ENCODE results near the gene SELENOS. TPM values are rescaled to one million over a fixed set of nuclear protein-coding genes. Genes with fewer than 3 reads are reported as not detected.

SELENOS gene
- total RNA-seq, 2 experiments from 2014 or later: 43.0 to 45.7 TPM

- peaks cover 3% of the 10 kb centered on the region for H3K4me1 Mint-ChIP-seq
- peaks cover 12% of the 10 kb centered on the region for H3K36me3 Mint-ChIP-seq (ENCODE audit: low read depth)
- ChIA-PET CTCF (interaction anchor here (1.1 to 3.2 kb wide), 4 partner anchors 8 to 258 kb away, joined by 3 to 11 read pairs (median 6); no protein-coding TSS in a partner anchor), POLR2A (interaction anchor here (1.9 kb wide), 1 partner anchor 29 kb away, joined by 7 read pairs; the partner anchor contains the start of gene SNRPA1)
- no peak for DNase-seq
- no peak overlapping the region for H3K27ac Mint-ChIP-seq
- peaks cover 4% of the 10 kb centered on the region for H3K27me3 Mint-ChIP-seq
- H3K4me3 Mint-ChIP-seq: no peak overlapping the region
- H3K9me3 Mint-ChIP-seq: no peaks in the 10 kb centered on the region
Measured at GRCh38 chr15:101266034-101266433, 11.3 kb downstream of the SELENOS start.

GRCh38 chr15:101264911-101265641, 12.2 kb downstream of the SELENOS start:
- no peaks in the 10 kb centered on the region for H3K9me3 Mint-ChIP-seq
- peaks cover 3% of the 10 kb centered on the region for H3K4me1 Mint-ChIP-seq
- peaks cover 7% of the 10 kb centered on the region for H3K27me3 Mint-ChIP-seq
- DNase-seq: no peak
- ChIA-PET POLR2A (no interaction called here), CTCF (interaction anchor here (1.1 kb wide), 1 partner anchor 23 kb away, joined by 3 read pairs; no protein-coding TSS in a partner anchor)
- no peak overlapping the region for H3K4me3 Mint-ChIP-seq
- H3K36me3 Mint-ChIP-seq (ENCODE audit: low read depth): peaks cover 8% of the 10 kb centered on the region
- H3K27ac Mint-ChIP-seq: no peak overlapping the region

GRCh38 chr15:101264011-101264410, 13.3 kb downstream of the SELENOS start:
- H3K4me1 Mint-ChIP-seq: peaks cover 3% of the 10 kb centered on the region
- CTCF ChIA-PET: interaction anchor here (1.0 kb wide), 1 partner anchor 21 kb away, joined by 3 read pairs; no protein-coding TSS in a partner anchor
- no peaks in the 10 kb centered on the region for H3K9me3 Mint-ChIP-seq
- H3K27ac Mint-ChIP-seq: no peak overlapping the region
- peaks cover 3% of the 10 kb centered on the region for H3K36me3 Mint-ChIP-seq (ENCODE audit: low read depth)
- DNase-seq: no peak
- H3K27me3 Mint-ChIP-seq: peaks cover 14% of the 10 kb centered on the region
- H3K4me3 Mint-ChIP-seq: no peak overlapping the region
- POLR2A ChIA-PET: no interaction called here

DNA sequence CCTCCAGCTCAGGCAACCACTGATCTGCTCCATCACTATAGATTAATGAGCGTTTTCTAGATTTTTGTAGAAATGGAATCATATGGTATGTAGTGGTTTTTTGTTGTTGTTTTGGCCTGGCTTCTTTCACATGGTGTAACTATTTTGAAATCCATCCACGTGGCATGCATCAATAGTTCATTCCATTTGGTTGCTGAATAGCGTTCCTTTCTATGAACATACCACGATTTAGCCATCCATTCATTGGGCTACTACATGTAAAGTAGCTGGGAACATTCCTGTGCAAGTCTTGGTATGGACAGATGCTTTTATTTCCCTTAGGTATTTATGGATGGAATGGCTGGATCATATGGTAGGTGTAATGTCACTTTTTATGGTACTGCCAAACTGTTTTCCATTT, 14.7 kb downstream of the SELENOS start:
- Mint-ChIP-seq H3K27ac (no peak overlapping the region), H3K27me3 (peaks cover 22% of the 10 kb centered on the region), H3K9me3 (no peaks in the 10 kb centered on the region), H3K4me1 (peaks cover 7% of the 10 kb centered on the region), H3K36me3 (ENCODE audit: low read depth) (no peaks in the 10 kb centered on the region), H3K4me3 (no peak overlapping the region)
- CTCF ChIA-PET: interaction anchor here (1.6 kb wide), 1 partner anchor 254 kb away, joined by 13 read pairs; no protein-coding TSS in a partner anchor
- no peak for DNase-seq
- POLR2A ChIA-PET: no interaction called here

DNA sequence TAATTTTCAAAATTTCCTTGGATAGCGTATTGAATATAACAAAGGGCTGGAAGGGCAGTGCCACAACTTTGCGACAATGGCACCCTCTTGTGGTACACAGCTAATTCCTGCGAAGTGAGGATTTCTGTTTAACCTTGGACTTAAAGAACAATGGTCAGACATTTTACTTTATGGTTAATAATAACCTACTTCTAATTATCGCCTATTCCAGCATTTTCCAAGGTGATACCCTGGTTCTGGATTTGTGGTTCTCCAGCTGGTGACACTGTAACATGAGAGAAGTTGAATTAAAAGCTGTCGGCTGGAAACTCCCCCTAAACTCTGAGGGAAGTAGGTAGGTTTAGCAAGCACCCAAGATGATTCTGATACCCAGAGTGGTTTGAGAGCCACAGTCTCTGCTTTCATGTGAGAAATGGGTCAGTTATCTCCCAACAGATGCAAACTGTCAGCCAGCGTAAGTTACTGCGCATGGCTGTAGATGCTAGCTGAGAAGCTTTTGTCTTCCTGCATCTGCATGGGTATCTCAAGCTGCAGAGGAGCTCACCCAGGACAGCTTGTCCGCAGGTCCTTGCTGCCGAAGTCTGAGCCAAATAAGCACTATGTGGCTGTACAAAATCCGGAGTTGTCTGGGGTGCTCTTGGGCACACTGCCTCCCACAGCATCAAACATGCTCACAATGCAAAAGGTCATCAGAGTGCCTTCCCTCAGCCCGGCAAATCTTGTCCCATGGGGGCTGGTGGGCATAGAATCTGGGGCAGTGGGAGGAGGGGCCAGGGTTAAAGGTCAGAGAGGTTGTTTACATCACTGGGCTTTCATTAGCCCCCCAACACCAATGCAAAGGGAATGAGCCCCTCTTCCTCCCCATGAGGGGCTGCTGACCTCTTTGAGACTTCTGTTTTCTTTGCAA, 18.8 kb downstream of the SELENOS start:
- DNase-seq: peak; percentile 63
- ChIA-PET CTCF (interaction anchor here (0.7 to 6.3 kb wide), 31 partner anchors 8 to 424 kb away, joined by 3 to 120 read pairs (median 4); partner anchors contain the start of gene LRRK1), POLR2A (interaction anchor here (0.7 to 2.3 kb wide), 6 partner anchors 9 to 661 kb away, joined by 3 to 8 read pairs (median 4); no protein-coding TSS in a partner anchor)
- Mint-ChIP-seq H3K4me3 (no peak overlapping the region), H3K36me3 (ENCODE audit: low read depth) (no peaks in the 10 kb centered on the region), H3K27me3 (peaks cover 22% of the 10 kb centered on the region), H3K27ac (no peak overlapping the region), H3K4me1 (peaks cover 29% of the 10 kb centered on the region), H3K9me3 (no peaks in the 10 kb centered on the region)

- DNase-seq: no peak
- Mint-ChIP-seq H3K27me3 (peaks cover 20% of the 10 kb centered on the region), H3K36me3 (ENCODE audit: low read depth) (no peaks in the 10 kb centered on the region), H3K9me3 (no peaks in the 10 kb centered on the region), H3K27ac (no peak overlapping the region), H3K4me3 (no peak overlapping the region), H3K4me1 (peaks cover 41% of the 10 kb centered on the region)
- ChIA-PET CTCF (interaction anchor here (1.0 to 6.3 kb wide), 14 partner anchors 11 to 385 kb away, joined by 3 to 120 read pairs (median 8); no protein-coding TSS in a partner anchor), POLR2A (interaction anchor here (0.6 to 2.9 kb wide), 3 partner anchors 14 to 52 kb away, joined by 3 to 12 read pairs (median 5); no protein-coding TSS in a partner anchor)
Measured at GRCh38 chr15:101256757-101257156, 20.5 kb downstream of the SELENOS start.

DNA sequence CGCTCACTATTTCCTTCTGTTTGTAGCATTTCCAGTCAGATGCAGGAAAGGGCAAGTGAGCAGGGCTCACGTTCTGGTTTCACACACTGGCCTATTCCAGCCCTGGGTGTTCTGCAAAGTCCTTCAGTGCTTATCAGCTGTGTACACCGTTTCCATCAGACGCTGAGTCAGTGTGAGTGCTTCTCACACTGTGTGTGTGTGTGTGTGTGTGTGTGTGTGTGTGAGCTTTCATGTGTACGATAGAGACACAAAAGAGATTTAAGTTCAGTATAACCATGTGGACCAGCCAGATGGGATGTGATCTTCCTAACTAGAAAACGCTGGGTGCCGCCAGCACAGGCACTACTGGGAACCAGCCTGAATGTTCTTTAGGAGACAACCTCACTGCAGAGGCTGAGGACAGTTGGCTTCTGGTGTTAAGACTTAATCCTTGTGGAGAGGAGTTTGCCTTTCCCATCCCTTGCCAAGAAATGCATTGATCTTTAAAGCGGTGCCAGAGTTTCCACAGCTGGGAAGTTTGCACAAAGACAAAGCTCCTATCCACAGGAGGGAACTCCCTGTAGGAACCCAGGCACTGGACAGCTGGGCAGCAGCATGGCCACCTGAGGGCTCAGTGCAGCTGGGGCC, 21.6 kb downstream of the SELENOS start:
- H3K4me3 Mint-ChIP-seq: no peak overlapping the region
- peaks cover 17% of the 10 kb centered on the region for H3K27me3 Mint-ChIP-seq
- H3K9me3 Mint-ChIP-seq: no peaks in the 10 kb centered on the region
- peaks cover 41% of the 10 kb centered on the region for H3K4me1 Mint-ChIP-seq
- peaks cover 2% of the 10 kb centered on the region for H3K36me3 Mint-ChIP-seq (ENCODE audit: low read depth)
- no peak overlapping the region for H3K27ac Mint-ChIP-seq
- DNase-seq: no peak
- CTCF ChIA-PET: interaction anchor here (0.7 to 6.3 kb wide), 16 partner anchors 10 to 398 kb away, joined by 3 to 120 read pairs (median 4); no protein-coding TSS in a partner anchor
- POLR2A ChIA-PET: interaction anchor here (0.7 to 2.9 kb wide), 5 partner anchors 13 to 397 kb away, joined by 3 to 12 read pairs (median 3); no protein-coding TSS in a partner anchor

- no peak overlapping the region for H3K27ac Mint-ChIP-seq
- H3K4me3 Mint-ChIP-seq: no peak overlapping the region
- CTCF ChIA-PET: interaction anchor here (0.7 to 6.3 kb wide), 13 partner anchors 10 to 247 kb away, joined by 3 to 120 read pairs (median 8); no protein-coding TSS in a partner anchor
Measured at GRCh38 chr15:101255051-101255395, 22.3 kb downstream of the SELENOS start.

DNA sequence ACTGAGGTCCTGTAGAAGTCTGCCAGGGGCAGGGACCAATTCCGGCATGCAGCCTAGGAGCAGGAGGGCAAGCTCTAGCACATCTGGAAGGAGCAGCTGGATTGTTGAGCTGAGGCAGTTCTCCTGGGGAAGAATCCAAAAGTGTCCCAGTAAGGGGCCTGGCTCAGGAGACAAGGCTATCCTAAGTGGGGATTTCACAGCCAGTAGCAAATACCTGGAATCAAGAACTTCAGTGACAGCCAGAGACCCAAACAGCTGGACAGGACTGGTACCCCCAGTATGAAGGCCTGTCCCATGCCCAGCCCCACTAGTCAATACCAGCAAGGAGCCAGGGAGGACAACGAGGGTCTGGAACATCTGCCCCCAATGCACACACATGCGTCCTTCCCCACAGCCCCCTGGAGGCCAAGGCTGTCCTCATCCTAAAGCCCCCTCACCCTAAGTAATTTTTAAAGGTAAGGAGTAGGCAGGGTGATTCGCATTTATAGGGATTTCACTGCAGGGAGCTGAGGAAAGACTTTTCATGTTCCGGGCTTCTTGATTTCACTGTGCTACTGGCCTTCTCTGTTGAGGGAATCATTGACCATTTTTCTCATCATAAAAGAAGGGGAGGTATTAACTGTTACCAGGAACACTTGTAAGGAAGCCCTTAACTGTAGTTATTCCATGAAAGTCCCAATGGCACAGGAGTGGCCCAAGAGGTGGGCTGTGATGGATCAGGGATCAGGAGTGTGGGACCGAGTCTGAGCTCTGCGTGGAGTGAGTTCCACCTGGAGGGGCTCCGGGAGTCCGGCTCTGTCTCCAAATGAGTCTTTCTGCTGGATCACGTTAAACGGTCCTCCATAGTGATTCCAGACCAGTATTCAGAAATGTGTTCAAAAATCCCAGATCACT, 22.9 kb downstream of the SELENOS start:
- no peak overlapping the region for H3K4me3 Mint-ChIP-seq
- ChIA-PET CTCF (interaction anchor here (0.7 to 6.3 kb wide), 9 partner anchors 9 to 246 kb away, joined by 3 to 120 read pairs (median 9); no protein-coding TSS in a partner anchor), POLR2A (interaction anchor here (1.5 to 2.9 kb wide), 2 partner anchors 12 to 57 kb away, joined by 4 to 12 read pairs; no protein-coding TSS in a partner anchor)
- peaks cover 11% of the 10 kb centered on the region for H3K27me3 Mint-ChIP-seq
- peaks cover 15% of the 10 kb centered on the region for H3K36me3 Mint-ChIP-seq (ENCODE audit: low read depth)
- H3K9me3 Mint-ChIP-seq: no peaks in the 10 kb centered on the region
- H3K4me1 Mint-ChIP-seq: peaks cover 54% of the 10 kb centered on the region
- no peak for DNase-seq
- no peak overlapping the region for H3K27ac Mint-ChIP-seq

More at GRCh38 chr15:101255051-101255395, 22.3 kb downstream of the SELENOS start:
- peaks cover 48% of the 10 kb centered on the region for H3K4me1 Mint-ChIP-seq
- no peaks in the 10 kb centered on the region for H3K9me3 Mint-ChIP-seq
- peaks cover 14% of the 10 kb centered on the region for H3K27me3 Mint-ChIP-seq
- H3K36me3 Mint-ChIP-seq (ENCODE audit: low read depth): peaks cover 9% of the 10 kb centered on the region
- POLR2A ChIA-PET: interaction anchor here (0.7 to 2.9 kb wide), 4 partner anchors 12 to 398 kb away, joined by 3 to 12 read pairs (median 4); no protein-coding TSS in a partner anchor
- no peak for DNase-seq

DNA sequence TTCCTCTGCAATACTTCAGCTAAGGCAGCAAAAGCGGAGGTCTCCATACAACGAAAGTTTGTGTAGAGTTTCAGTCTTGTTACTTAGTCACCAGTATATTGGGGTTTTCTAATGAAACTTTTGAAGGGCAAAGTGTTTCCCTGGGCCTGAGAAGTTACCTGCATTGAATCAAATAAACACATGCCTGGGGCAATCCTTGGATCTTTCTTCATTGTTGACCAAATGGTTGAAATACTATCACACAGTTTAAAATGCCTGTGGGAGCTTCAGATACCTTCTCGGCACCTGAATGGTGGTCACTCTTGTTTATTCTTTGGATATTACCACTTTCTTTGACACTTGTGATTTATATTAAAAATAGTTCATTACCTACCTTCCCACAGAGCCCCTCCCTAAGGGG, 24.4 kb downstream of the SELENOS start:
- H3K27me3 Mint-ChIP-seq: no peaks in the 10 kb centered on the region
- ChIA-PET POLR2A (interaction anchor here (1.0 to 4.0 kb wide), 11 partner anchors 12 to 163 kb away, joined by 3 to 66 read pairs (median 8); no protein-coding TSS in a partner anchor), CTCF (interaction anchor here (0.8 to 6.3 kb wide), 10 partner anchors 10 to 247 kb away, joined by 3 to 120 read pairs (median 4); no protein-coding TSS in a partner anchor)
- peak overlapping the region; percentile 95 for H3K4me3 Mint-ChIP-seq
- H3K9me3 Mint-ChIP-seq: no peaks in the 10 kb centered on the region
- peaks cover 62% of the 10 kb centered on the region for H3K4me1 Mint-ChIP-seq
- no peak for DNase-seq
- H3K27ac Mint-ChIP-seq: peak overlapping the region; percentile 86
- H3K36me3 Mint-ChIP-seq (ENCODE audit: low read depth): peaks cover 25% of the 10 kb centered on the region
